CD4-positive, alpha-beta T cell treated with Interleukin-10 for 1 hour (primary cell): ENCODE measurements around the gene CLIC1.

Experiments
- DNase-seq: peaks from one replicate; pipeline ENCODE4 v3.0.0-alpha.2; 2020

The CLIC1 gene

GRCh38 chr6:31700740-31701401 is 35.5 kb downstream of the CLIC1 start:
- DNase-seq = no peak

DNA sequence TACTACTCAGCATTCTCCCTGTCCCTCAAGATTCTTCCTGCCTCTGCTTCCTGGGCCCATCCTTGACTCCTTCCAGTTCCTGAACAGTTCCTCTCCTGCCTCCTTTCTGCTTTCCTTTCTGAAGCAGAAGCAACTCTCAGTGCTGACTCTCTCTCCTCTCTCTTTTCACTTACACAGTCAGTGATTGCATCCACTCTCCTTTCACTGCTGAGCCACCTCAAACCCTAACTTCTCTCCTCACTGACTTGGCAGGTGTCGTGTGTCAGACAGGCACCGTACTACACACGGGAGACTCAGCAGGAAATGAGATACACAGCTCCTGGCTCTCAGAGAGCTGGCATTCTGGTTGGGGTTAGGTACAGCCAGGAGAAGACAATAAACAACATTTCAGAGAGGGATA is 38.8 kb downstream of the CLIC1 start:
- DNase-seq = no peak

- no peak for DNase-seq
These were observed 42.8 kb downstream of the CLIC1 start for GRCh38 chr6:31693535-31693934.

GRCh38 chr6:31692886-31693285 is 43.4 kb downstream of the CLIC1 start:
- no peak for DNase-seq

GRCh38 chr6:31692353-31692752 is 44.0 kb downstream of the CLIC1 start:
- no peak for DNase-seq

DNA sequence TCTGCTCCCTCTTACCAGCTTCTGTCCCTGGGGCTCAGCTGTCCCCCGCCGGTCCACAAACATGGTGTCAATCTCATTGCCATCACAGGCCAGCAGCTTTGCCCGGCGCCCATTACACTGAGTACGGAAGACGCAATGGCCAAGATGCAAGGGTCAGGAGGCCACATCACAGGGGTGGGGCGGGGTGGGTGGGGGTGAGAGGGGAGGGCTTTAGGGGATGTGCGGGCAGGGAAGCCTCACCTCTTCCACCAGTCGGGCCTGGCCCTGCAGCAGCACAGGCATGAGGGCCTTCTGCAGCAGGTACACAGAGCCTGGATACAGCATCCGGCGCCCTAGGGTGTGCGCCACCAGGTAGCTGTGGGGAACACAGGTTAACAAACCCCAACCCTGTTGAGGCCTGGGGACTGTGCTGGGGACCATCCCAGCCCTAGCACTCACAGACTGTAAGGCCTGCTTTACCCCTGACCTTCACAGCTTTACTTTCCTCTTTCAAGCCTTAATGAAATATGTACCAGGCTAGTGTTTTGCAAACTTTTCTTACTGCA is 44.7 kb downstream of the CLIC1 start:
- DNase-seq = no peak

GRCh38 chr6:31691078-31691463 is 45.3 kb downstream of the CLIC1 start:
- DNase-seq = no peak

GRCh38 chr6:31690231-31691077 is 45.9 kb downstream of the CLIC1 start:
- no peak for DNase-seq

DNA sequence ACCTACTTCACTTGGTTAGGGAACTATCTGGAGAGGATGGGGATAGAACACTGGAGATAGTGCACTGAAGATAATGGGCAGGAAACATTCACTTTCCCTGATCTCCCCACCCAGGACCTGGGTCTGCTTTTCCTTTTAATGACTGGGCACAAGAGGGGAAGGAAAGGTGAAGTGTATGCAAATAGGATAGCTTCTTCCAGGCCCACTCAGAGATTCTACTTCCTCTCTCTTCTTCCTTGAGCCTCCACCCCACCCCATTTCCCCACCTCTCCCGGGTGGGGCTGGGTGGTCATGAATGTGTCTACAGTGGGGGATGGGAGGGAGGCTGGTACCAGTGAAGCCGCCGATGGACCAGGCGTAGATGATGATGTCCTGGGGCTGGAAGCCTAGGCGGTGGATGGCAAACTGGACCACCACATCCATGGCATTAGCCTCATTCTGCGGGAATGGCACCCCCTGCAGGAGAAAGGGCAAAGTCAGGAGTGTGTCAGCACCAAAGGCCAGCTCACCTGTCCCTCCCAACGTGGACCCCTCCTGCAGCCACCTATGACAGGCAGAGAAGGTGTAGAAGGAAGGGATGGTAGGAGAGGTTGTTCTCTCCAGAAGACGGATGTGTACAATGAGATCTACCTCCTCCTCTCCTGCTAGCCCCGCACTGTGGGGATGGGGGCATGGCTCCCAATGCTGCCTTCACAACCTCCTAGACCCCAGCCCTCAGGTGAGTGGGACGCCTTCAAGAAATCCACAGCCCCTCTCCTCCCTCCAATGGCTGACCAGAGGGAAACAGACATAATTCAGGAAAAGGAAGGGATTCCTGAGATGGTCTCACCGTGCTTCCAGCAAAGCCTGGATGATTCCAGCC is 46.9 kb downstream of the CLIC1 start:
- peak; percentile 19 for DNase-seq

- no peak for DNase-seq
These were observed 48.3 kb downstream of the CLIC1 start for GRCh38 chr6:31687860-31688693.

DNA sequence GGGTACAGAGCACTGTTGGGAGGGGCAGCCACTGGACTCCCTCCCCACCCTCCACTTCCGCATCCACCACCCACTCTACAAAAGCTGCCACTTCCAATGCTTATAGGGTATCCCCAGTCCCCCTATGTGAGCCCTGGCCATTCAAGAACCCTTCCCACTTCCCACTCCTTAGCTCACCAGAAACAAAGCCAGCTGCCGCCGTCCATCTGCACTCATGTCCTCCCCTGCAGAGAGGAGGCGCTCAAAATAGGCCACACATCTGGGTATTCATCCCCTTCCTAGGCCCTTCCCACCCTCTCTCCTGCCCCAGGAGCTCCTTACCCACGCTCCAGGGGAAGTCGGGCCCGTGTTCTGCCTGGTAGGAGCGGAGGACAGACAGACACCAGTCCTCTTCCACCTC is 49.0 kb downstream of the CLIC1 start:
- DNase-seq = no peak

DNA sequence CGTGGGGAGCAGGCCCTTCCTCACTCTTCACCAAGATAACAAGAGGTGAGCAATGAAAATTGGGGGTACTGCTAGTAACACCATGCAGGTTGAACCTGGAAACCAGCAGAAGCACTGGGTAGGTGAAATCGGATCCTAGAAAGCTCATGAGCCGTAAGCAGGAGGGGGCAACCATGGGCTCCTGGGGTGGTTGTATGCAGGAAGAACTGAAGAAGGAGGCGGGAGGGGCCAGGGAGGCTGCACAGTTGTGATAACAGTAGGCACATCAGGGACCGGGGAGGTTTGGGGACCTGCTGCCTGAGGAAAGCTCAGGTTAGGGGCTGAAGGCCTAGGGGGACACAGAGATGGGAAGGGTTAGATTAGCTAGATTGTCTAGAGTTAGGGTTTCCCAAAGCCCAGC is 49.8 kb downstream of the CLIC1 start:
- DNase-seq = no peak

DNA sequence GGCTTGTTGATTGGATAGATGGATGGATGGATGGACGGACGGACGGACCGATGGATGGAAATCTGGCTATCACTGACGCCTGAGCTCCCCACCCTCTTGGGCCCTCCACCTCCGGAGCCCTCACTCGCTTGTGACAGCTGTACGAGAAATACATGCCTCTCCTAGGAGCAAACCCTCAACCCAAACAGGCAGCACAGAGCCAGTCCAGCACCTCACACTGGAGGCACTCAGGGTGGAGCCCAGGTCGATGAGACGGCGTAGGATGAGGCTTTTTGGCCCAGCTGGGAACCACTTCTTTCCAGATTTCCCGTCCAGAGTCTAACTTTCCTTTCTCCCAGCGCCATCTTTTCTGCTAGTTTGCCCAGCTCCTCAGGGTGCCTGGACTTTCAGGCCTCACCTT is 52.7 kb downstream of the CLIC1 start:
- no peak for DNase-seq

DNA sequence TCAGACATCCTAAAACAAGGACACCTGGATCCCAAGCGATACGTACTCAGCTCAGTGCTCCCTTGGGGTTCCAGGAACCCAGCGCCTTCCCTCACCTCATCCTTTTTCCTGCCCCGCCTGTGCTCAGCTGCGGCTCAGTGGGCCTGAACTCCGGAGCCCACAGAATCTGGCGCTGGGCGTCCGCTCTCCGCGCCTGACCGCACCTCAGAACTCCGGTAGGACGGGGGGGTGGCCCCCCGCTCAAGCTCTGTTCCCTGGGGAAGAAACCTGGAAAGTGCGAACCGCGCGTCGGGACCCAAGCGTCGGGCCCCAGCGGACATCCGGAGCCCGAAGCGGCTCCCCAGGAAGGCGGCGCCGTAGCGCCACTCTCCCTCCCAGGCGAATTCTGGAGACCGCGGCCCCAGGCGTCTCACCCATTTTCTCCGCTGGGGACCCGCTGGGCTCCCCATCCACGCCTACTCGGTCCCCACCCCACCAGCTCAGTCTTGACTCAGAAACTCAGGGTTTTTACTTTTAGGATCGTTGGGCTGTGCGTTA is 55.1 kb downstream of the CLIC1 start:
- DNase-seq = peak; percentile 45
